Measurements from ENCODE around the gene ATAT1.
A peak's percentile ranks its signal among the peaks of the same experiment; 100 is the strongest.

DNA sequence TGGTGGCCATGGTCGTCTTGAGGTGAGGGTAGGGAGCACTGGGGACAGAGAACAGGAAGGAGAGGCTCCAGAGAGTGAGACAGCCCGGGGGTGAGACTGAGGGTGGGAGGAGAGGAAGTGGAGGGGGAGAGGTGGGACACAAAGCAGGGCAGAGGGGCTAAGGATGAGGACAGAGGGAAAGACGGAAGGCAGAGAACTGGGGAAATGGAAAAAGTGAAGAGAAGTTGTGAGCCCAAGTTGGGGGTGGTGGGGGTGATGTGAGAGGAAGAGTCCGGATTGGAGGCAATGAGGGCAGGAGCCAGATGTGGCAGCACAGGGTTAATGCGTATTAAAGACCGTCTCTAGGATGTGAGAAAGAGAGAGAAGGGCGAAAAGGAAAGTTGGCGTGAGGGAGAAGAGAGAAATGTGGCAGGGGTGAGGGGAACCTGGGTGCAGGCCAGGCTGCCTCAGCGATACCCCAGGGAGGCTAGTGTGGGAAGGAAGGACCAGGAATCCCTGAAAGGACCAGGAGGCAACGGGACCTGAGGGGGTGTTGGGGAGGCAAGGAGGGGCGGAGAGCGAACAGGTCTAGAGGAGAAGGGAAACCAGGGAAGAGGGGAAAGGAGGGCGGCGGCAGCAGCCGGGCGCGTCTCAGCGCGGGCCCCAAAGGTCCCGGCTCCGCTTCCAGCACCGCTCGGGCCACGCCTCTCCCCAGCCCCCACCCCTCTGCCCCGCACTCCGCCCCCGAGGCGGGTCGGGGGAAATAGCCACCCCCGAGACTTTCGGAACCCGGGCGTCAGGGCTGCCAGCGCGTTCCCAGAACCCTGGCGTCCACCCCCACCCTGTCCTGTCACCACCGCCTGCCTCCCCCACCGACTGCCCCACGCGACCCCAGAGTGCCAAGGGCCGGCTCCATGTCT, 59.6 kb downstream of the ATAT1 start, which contains the start of gene PPP1R18:
- TF ChIP-seq POLR2AphosphoS5 (IDR thresholded peaks at IDR 0.05) (peak; percentile 68 to 91), EP300 (IDR thresholded peaks at IDR 0.05) (no peak)
- TF ChIP-seq, protein P1, sequence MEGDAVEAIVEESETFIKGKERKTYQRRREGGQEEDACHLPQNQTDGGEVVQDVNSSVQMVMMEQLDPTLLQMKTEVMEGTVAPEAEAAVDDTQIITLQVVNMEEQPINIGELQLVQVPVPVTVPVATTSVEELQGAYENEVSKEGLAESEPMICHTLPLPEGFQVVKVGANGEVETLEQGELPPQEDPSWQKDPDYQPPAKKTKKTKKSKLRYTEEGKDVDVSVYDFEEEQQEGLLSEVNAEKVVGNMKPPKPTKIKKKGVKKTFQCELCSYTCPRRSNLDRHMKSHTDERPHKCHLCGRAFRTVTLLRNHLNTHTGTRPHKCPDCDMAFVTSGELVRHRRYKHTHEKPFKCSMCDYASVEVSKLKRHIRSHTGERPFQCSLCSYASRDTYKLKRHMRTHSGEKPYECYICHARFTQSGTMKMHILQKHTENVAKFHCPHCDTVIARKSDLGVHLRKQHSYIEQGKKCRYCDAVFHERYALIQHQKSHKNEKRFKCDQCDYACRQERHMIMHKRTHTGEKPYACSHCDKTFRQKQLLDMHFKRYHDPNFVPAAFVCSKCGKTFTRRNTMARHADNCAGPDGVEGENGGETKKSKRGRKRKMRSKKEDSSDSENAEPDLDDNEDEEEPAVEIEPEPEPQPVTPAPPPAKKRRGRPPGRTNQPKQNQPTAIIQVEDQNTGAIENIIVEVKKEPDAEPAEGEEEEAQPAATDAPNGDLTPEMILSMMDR (IDR thresholded peaks at IDR 0.05): no peak
